H4 (cell line): ENCODE measurements around the gene RNU7-1. TPM values are rescaled to one million over a fixed set of nuclear protein-coding genes. Genes with fewer than 3 reads are reported as not detected.

ENCODE experiments used
- DNase-seq: peaks from one replicate; pipeline ENCODE4 v3.0.0-alpha.2; 2015; ENCODE audit warnings: low spot score
- total RNA-seq: library from RNA; depleted of rRNA; stranded (reverse); fragments of >200 nt; shearing (Covaris generic); gene quantifications from 2 replicates; pipeline ENCODE4 v1.2.3, GENCODE V29; 2014

Gene RNU7-1
- total RNA-seq, 1 experiment from 2014 or later = not detected

GRCh38 chr12:6937481-6938352 is 5.9 kb upstream of the RNU7-1 start:
- peak; percentile 96 for DNase-seq

DNA sequence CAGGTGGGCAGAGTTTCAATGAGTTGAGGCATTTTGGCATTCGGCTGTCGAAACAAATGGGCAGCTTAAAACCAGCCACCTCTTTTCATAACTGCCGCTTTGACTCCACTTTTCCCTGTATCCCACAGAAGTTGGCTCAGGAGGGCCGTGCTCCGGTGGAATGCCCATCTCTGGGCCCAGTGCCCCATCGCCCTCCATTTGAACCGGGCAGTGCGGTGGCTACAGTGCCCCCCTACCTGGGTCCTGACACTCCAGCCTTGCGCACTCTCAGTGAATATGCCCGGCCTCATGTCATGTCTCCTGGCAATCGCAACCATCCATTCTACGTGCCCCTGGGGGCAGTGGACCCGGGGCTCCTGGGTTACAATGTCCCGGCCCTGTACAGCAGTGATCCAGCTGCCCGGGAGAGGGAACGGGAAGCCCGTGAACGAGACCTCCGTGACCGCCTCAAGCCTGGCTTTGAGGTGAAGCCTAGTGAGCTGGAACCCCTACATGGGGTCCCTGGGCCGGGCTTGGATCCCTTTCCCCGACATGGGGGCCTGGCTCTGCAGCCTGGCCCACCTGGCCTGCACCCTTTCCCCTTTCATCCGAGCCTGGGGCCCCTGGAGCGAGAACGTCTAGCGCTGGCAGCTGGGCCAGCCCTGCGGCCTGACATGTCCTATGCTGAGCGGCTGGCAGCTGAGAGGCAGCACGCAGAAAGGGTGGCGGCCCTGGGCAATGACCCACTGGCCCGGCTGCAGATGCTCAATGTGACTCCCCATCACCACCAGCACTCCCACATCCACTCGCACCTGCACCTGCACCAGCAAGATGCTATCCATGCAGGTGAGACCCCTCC is 5.0 kb upstream of the RNU7-1 start:
- no peak for DNase-seq

DNA sequence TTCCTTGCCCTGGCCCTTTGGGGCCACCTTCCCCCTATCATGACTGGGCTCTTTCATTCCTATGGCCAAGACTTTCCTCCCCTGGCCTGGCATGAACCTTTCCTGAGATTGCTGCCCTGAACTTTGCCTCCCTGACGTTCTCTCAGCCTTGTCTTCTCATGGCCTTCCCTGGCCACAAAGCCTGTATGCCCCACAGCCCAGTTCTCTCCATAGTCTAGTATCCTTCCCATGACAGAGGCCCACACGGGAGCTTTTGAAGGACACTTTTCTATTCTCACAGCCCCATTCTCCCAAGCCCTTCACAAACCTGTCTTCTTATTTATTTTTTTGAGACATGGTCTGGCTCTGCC is 4.5 kb upstream of the RNU7-1 start:
- no peak for DNase-seq

- no peak for DNase-seq
Measured at GRCh38 chr12:6941267-6941666, 2.3 kb upstream of the RNU7-1 start.

- no peak for DNase-seq
Measured at GRCh38 chr12:6941782-6942181, 1.8 kb upstream of the RNU7-1 start.

- DNase-seq = no peak
Measured at GRCh38 chr12:6942331-6942665, 1.3 kb upstream of the RNU7-1 start.

DNA sequence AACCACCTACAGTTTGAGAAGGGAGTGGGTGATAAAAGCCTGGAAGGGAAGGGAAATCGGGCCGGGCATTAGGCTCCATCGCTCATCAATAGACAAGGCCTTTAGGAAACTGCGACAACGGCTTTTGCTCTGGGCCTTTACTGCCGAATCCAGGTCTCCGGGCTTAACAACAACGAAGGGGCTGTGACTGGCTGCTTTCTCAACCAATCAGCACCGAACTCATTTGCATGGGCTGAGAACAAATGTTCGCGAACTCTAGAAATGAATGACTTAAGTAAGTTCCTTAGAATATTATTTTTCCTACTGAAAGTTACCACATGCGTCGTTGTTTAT is 261 bp upstream of the RNU7-1 start:
- DNase-seq = peak; percentile 88

DNA sequence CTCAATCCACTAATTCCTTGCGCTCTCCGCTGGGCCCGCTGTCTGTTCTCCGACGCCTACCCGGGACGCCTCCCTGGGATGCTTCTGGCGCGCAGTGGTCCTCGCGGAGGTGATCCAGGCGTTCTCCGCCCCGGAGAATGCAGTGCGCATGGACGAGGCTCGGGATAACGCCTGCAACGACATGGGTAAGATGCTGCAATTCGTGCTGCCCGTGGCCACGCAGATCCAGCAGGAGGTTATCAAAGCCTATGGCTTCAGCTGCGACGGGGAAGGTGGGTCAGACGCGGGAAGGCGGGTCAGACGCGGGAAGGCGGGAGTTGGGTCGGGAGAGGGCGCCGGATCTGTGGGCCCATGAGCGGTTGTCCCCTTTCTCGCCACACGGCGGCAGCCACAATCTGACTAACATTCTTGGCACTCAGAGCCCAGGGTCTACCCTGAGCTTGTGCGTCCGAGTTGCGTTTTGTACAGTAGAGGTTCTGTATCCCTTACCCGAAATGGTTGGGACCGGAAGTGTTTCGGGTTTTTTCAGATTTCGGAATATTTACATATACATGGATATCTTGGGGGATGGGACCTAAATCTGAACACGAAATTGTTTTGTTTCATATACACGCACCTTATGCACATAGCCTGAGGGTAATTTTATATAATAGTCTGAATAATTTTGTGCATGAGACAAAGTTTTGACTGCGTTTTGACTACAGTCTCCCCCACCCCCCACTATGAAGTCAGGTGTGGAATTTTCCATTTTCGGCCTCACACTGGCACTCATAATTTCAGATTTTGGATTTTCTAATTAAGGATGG is 968 bp downstream of the RNU7-1 start:
- peak; percentile 94 for DNase-seq

- no peak for DNase-seq
Measured at GRCh38 chr12:6945613-6946012, 2.0 kb downstream of the RNU7-1 start.

- no peak for DNase-seq
Measured at GRCh38 chr12:6946033-6946919, 2.7 kb downstream of the RNU7-1 start.

DNA sequence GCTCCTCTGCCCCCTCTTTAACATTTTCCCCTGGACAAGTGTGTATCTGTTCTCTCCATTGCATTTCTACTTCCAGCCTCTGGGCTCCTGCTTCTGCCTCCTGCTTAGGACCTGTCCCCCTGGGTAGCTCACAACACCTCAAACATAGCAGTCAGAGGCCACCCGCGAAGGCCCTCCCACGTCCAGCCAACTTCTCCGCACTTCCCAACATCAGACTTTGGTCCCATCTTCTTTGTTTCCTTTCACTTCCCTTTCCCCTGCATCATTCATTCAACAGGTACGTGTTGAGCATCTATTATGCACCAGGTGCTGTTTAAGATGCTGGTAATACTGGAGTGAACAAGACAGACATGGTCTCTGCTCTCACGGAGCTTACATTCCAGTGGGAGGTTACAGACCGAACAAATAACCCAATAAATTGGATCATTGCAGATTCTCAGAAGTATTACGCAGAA is 3.3 kb downstream of the RNU7-1 start:
- DNase-seq = no peak

GRCh38 chr12:6947615-6948014 is 4.0 kb downstream of the RNU7-1 start:
- no peak for DNase-seq

GRCh38 chr12:6948873-6949594 is 5.4 kb downstream of the RNU7-1 start:
- DNase-seq = no peak

- DNase-seq = no peak
Measured at GRCh38 chr12:6950401-6950801, 6.8 kb downstream of the RNU7-1 start.

GRCh38 chr12:6950811-6951540 is 7.4 kb downstream of the RNU7-1 start, which contains the start of gene PTPN6:
Gene PTPN6, plus strand, starts transcription at chr12:6951356. Its CDS starts 157 bp downstream, at chr12:6951513.
- DNase-seq = no peak

DNA sequence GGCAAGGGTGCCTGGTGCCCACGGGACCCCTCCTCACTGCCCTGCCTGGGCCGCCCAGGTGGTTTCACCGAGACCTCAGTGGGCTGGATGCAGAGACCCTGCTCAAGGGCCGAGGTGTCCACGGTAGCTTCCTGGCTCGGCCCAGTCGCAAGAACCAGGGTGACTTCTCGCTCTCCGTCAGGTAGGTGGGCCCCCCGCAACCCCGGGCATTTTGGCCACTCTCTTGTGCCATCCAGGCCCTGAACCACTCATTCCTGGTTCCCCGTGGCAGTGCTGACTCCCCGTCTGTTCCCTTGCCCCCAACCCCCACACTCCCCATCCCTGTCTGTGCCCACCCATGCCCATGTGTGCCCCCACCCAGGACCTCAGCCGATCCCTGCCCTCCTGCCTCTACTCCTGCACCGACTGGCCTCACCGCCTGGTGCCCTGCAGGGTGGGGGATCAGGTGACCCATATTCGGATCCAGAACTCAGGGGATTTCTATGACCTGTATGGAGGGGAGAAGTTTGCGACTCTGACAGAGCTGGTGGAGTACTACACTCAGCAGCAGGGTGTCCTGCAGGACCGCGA is 8.0 kb downstream of the RNU7-1 start:
- no peak for DNase-seq

DNA sequence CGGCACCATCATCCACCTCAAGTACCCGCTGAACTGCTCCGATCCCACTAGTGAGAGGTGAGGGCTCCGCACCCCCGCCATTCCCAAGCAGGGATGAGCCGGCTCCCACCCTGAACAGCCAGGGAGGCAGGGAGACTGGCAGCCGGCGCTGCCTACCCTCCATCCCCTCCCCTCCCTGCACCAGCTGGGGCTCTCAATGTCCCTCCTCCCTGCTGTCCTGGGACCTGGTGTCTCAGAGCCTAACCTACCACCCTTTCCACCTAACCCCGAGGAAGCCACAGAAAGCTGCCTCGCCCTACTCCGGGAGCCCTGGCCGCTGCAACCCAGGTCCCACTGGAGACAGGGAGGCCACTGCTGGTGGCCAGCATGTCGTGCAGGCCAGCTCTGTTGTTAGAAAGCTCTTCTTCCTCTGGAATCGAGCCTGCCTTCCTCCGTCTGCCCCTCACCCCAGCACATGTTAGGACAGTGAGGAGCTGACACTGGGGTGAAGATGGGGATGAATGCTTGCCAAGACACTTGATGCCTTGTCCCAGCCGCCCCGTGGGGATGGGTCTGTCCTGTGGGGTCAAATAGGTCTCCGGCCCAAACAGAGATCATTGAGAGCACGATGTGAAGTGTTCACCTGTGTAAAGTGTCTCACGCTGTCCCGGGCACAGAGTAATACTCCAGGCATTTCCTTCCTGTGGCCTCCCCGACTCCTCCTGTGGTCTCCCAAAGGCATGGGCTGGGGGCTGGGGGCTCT is 8.7 kb downstream of the RNU7-1 start:
- DNase-seq = no peak

- DNase-seq = no peak
Measured at GRCh38 chr12:6952863-6953441, 9.3 kb downstream of the RNU7-1 start.
